Medulla oblongata (tissue), 1 donor: ENCODE data around the gene CCDC87.
"Not testable (repeated sequence)": the region's sequence is repeated elsewhere in the genome, so short reads cannot be mapped to it uniquely, and the experiment has no call there.

Source experiments
- DNase-seq: peaks from one replicate; pipeline ENCODE4 v3.0.0-alpha.2; 2015; ENCODE audit errors: extremely low spot score

CCDC87 gene

GRCh38 chr11:66554602-66555001, 38.3 kb downstream of the CCDC87 start:
- DNase-seq: no peak

GRCh38 chr11:66550887-66551286, 42.0 kb downstream of the CCDC87 start:
- no peak for DNase-seq

GRCh38 chr11:66549696-66550095, 43.2 kb downstream of the CCDC87 start:
- no peak for DNase-seq

GRCh38 chr11:66548774-66549630, 43.9 kb downstream of the CCDC87 start:
- DNase-seq: no peak

- no peak for DNase-seq
Observed at GRCh38 chr11:66548041-66548440, 44.8 kb downstream of the CCDC87 start.

- no peak for DNase-seq
Observed at GRCh38 chr11:66547662-66548009, 45.2 kb downstream of the CCDC87 start.

GRCh38 chr11:66546966-66547661, 45.7 kb downstream of the CCDC87 start:
- DNase-seq: no peak

GRCh38 chr11:66546368-66546965, 46.4 kb downstream of the CCDC87 start, which contains the start of gene ACTN3:
Gene ACTN3, plus strand, starts transcription at chr11:66546903. Its CDS starts 35 bp downstream, at chr11:66546938.
- DNase-seq: no peak

- peak; percentile 98 for DNase-seq
Observed at GRCh38 chr11:66545701-66546367, 47.0 kb downstream of the CCDC87 start, which contains the start of gene ZDHHC24. Gene ZDHHC24, minus strand, starts transcription at chr11:66546048. Its CDS starts 45 bp downstream, at chr11:66546003.

GRCh38 chr11:66544952-66545351, 47.9 kb downstream of the CCDC87 start:
- DNase-seq: not testable (repeated sequence)

- DNase-seq: peak; percentile 18
Observed at GRCh38 chr11:66543263-66544107, 49.4 kb downstream of the CCDC87 start.

- DNase-seq: no peak
Observed at GRCh38 chr11:66542362-66542761, 50.5 kb downstream of the CCDC87 start.

GRCh38 chr11:66541892-66542291, 51.0 kb downstream of the CCDC87 start:
- DNase-seq: peak; percentile 18

- DNase-seq: not testable (repeated sequence)
Observed at GRCh38 chr11:66540598-66540997, 52.3 kb downstream of the CCDC87 start.
